Thoracic aorta (tissue), 2 donors: ENCODE results near the gene UBA5. TPM values are rescaled to one million over a fixed set of nuclear protein-coding genes. Genes with fewer than 3 reads are reported as not detected.

Source experiments
- ATAC-seq: fragments of 150-250 bp; one replicate; pipeline ENCODE4 v1.8.0; 2017; ENCODE audit warnings: low read depth; ENCODE audit not compliant: insufficient number of reproducible peaks, low FRiP score
- DNase-seq: peaks from one replicate; pipeline ENCODE4 v3.0.0-alpha.2; 2020; ENCODE audit warnings: low spot score
- H3K27ac ChIP-seq, 2 donors: fragments of 200-600 bp; sonication (generic); 1 replicate in 1 of 2; 2 replicates in 1 of 2; pipeline ENCODE4 v1.5.1; 2016; ENCODE audit warnings: mild to moderate bottlenecking in 2 of 2, moderate library complexity in 2 of 2
- H3K27me3 ChIP-seq: fragments of 200-600 bp; sonication (generic); replicated peaks from 2 replicates; pipeline ENCODE4 v1.6.0; 2016; ENCODE audit warnings: mild to moderate bottlenecking; ENCODE audit not compliant: insufficient read depth
- H3K36me3 ChIP-seq: fragments of 200-600 bp; sonication (generic); one replicate; pipeline ENCODE4 v1.5.1; 2016
- H3K4me1 ChIP-seq, 2 donors: fragments of 200-600 bp; sonication (generic); 1 replicate in 1 of 2; 2 replicates in 1 of 2; pipeline versions ENCODE4 v1.5.1 to v1.6.0; 2016; ENCODE audit warnings: low read depth in 2 of 2, mild to moderate bottlenecking in 1 of 2; ENCODE audit not compliant: control insufficient read depth in 1 of 2
- H3K4me3 ChIP-seq: fragments of 200-600 bp; sonication (generic); 2 replicates; pipeline ENCODE4 v1.5.1; 2016; ENCODE audit warnings: mild to moderate bottlenecking
- H3K9me3 ChIP-seq: fragments of 200-600 bp; sonication (generic); 2 replicates; pipeline ENCODE4 v1.5.1; 2016
- total RNA-seq, 2 donors: library from RNA; depleted of rRNA; stranded (reverse); fragments of >200 nt; gene quantifications; one replicate each; pipeline versions ENCODE4 v1.1.0 to v1.2.3, GENCODE V29; 2016
- TF ChIP-seq, protein P1 (sequence below): fragments of 200-600 bp; sonication (generic); IDR thresholded peaks from one replicate; pipeline ENCODE4 v1.5.1; 2019; ENCODE audit warnings: antibody characterized with exemption

The UBA5 gene
- total RNA-seq, 2 donors from 2014 or later = 26.4 to 52.4 TPM

DNA sequence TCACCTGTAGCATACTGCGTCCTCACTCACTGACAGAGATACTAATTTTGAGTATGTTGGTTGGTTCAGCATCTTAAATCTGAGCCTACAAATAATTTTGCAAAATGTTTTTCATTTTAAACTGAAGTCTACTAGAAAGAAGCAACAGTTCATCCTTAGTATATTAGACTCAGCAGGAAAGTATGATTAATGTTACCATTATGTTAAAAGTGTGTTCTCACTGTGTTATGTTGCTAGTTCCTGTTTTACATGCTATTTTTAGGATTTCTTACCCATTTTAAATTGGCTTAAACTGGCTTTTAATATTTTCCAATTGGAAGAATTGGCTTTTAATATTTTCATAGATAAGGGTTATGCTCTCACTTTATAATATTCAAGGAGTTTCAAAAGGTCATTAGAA lies 37.4 kb upstream of the UBA5 start:
- Histone ChIP-seq H3K9me3 (no peaks in the 10 kb centered on the region), H3K4me3 (no peak overlapping the region), H3K4me1 (peaks cover 35 to 39% of the 10 kb centered on the region in 2 donors), H3K27me3 (no peaks in the 10 kb centered on the region), H3K36me3 (no peaks in the 10 kb centered on the region), H3K27ac (peak overlapping the region in 1 of 2 donors; percentile 64)
- DNase-seq = no peak
- no peak for ATAC-seq
- TF ChIP-seq, protein P1, sequence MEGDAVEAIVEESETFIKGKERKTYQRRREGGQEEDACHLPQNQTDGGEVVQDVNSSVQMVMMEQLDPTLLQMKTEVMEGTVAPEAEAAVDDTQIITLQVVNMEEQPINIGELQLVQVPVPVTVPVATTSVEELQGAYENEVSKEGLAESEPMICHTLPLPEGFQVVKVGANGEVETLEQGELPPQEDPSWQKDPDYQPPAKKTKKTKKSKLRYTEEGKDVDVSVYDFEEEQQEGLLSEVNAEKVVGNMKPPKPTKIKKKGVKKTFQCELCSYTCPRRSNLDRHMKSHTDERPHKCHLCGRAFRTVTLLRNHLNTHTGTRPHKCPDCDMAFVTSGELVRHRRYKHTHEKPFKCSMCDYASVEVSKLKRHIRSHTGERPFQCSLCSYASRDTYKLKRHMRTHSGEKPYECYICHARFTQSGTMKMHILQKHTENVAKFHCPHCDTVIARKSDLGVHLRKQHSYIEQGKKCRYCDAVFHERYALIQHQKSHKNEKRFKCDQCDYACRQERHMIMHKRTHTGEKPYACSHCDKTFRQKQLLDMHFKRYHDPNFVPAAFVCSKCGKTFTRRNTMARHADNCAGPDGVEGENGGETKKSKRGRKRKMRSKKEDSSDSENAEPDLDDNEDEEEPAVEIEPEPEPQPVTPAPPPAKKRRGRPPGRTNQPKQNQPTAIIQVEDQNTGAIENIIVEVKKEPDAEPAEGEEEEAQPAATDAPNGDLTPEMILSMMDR = no peak

DNA sequence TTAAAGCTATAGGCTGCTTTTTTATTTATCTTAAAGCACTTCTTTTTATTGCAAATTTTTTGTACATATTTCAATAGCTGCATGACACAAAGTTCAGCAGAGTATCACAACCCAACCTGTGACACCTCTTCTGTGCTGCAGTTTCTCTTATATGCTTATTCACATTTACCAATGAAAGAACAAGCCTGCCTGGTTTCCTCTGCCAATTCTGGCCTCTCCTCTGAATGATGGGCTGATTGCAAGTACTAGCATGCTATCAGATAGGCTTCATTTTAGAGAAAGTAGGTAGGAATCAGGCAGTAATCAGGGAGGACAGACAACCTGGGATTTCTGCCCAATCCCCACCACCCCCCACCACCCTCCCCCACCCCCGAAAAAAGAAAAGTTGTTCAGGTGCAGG lies 36.5 kb upstream of the UBA5 start:
- H3K4me1 ChIP-seq = peaks cover 42 to 46% of the 10 kb centered on the region in 2 donors
- H3K27me3 ChIP-seq = no peaks in the 10 kb centered on the region
- no peak for ATAC-seq
- no peaks in the 10 kb centered on the region for H3K9me3 ChIP-seq
- TF ChIP-seq, protein P1 = no peak
- no peaks in the 10 kb centered on the region for H3K36me3 ChIP-seq
- H3K4me3 ChIP-seq = no peak overlapping the region
- no peak for DNase-seq
- H3K27ac ChIP-seq = peak overlapping the region in 1 of 2 donors; percentile 64

DNA sequence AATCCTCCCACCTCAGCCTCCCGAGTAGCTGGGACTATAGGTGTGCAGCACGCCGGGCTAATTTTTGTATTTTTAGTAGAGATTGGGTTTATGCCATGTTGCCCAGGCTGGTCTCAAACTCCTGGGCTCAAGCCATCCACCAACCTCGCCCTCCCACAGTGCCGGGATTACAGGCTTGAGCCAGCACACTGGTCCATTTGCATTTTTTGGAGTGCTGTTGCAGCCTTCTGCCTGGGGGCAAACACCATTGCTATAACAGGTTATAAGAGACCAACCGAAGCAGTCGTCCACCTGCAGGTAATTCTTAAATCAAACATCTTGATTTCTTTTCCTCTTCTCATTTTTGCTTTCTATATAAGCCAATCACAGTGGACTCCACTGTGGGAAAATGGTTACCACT lies 35.3 kb upstream of the UBA5 start:
- Histone ChIP-seq H3K4me3 (no peak overlapping the region), H3K4me1 (peaks cover 39 to 49% of the 10 kb centered on the region in 2 donors), H3K27me3 (no peaks in the 10 kb centered on the region), H3K27ac (peak overlapping the region; percentile 19 to 56), H3K9me3 (no peaks in the 10 kb centered on the region), H3K36me3 (no peaks in the 10 kb centered on the region)
- TF ChIP-seq, protein P1 = no peak
- DNase-seq (no peak), ATAC-seq (no peak)

DNA sequence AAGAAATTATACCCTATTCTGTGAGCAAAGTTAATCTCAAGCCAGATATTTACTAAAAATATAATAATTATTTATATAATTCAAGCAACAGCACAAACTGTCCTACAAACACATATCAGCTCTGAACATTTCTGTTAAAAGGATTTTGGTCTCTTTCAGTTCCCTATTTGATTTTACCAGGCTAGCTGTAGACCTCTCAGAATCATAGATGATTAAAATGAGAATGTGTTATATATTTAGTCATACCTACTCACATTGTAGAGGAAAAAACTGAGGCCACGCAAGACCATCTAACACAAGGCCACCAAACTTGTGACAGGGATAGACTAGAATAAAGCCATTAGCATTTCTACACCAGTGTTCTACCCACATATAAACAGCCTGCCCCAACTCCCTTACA lies 34.5 kb upstream of the UBA5 start:
- Histone ChIP-seq H3K36me3 (no peaks in the 10 kb centered on the region), H3K27ac (peak overlapping the region; percentile 19 to 56), H3K27me3 (no peaks in the 10 kb centered on the region), H3K4me1 (peaks cover 34 to 41% of the 10 kb centered on the region in 2 donors), H3K4me3 (no peak overlapping the region), H3K9me3 (no peaks in the 10 kb centered on the region)
- TF ChIP-seq, protein P1 = no peak
- ATAC-seq (peak; percentile 25), DNase-seq (no peak)

DNA sequence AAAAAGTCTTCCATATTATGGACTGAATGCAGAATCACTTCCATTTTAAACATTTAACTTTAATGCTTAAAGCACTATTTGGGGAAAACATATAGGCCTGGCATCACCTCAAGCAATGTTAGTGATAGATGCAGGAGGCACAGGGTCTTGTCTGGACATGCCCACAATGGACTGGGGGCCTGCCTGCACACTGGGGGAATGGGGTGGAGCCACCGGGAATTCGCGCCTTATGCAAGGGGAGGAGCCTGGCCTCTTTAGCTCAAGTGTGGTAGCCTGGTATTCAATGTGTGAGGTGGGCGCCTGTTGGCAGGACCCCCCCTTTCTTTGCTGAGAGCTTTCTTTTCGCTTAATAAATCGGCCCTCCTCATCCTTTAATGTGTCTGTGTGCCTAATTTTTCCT lies 33.2 kb upstream of the UBA5 start:
- Histone ChIP-seq H3K4me1 (peaks cover 34 to 38% of the 10 kb centered on the region in 2 donors), H3K27ac (no peak overlapping the region), H3K27me3 (no peaks in the 10 kb centered on the region), H3K4me3 (no peak overlapping the region), H3K9me3 (no peaks in the 10 kb centered on the region), H3K36me3 (no peaks in the 10 kb centered on the region)
- TF ChIP-seq, protein P1 = no peak
- DNase-seq (no peak), ATAC-seq (no peak)
